Dermis blood vessel endothelial cell (primary cell): ENCODE measurements around the gene TSPAN5. TPM values are rescaled to one million over a fixed set of nuclear protein-coding genes. Genes with fewer than 3 reads are reported as not detected.
"Not testable (repeated sequence)": the region's sequence is repeated elsewhere in the genome, so short reads cannot be mapped to it uniquely, and the experiment has no call there.

Experiments
- DNase-seq: peaks from one replicate; pipeline ENCODE4 v3.0.0; 2010
- total RNA-seq: library from RNA; depleted of rRNA; stranded (reverse); fragments of >200 nt; gene quantifications from 2 replicates; pipeline ENCODE4 v1.2.3, GENCODE V29; 2014

TSPAN5 gene
- total RNA-seq, 1 donor from 2014 or later = 78.3 TPM

- DNase-seq = no peak
These were observed 113.5 kb downstream of the TSPAN5 start for GRCh38 chr4:98544818-98545414.

DNA sequence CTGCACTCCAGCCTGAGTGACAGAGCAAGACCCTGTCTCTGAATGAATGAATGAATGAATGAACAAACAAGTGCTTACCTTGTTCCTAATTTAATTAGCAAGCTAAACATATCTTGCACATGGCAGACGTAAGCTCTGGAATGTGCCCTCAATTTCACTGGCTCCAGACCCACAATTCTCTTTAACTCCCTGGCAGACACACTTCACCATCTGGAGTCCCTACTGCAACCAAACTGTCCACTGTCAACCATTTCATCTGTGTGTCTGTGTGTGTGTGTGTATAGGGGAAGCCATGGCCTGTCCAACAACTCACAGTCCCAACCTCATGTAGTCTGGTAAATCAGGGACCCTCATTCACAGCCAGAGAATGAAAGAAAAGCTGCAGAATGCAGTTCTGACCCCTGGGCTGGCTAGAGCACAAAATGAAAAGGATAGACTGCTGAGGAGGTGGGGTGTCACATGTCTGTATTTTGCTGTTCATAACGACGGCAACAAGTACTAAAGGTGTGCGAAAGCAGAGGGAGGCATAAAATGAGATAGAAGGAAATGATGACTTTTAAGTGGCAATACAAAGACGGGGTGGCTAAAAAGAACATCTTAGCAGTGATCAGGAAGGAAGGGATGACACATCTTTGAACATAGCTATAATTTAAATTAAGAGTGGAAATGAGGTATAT, 114.1 kb downstream of the TSPAN5 start:
- DNase-seq = no peak

DNA sequence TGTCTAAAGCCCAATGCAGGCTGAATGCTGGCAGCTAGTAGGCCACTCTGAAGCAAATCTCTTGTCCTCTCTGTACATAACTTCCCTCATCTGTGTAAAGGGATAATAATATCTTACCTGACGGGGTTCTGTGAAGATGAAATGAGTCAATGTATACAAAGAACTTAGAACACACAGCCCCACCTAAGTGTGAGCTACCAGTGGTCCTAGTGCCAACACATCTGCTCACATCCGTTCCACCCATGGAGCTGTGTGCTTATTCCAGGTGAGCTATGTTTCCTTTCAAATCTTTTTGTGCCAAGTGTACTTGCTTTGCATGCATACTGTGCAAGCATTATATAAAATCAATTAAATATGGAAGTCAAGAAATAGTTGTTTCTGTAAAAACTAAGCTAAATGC, 116.4 kb downstream of the TSPAN5 start:
- no peak for DNase-seq

GRCh38 chr4:98540803-98541202, 117.6 kb downstream of the TSPAN5 start:
- DNase-seq = no peak

- no peak for DNase-seq
These were observed 118.7 kb downstream of the TSPAN5 start for GRCh38 chr4:98539741-98540140.

DNA sequence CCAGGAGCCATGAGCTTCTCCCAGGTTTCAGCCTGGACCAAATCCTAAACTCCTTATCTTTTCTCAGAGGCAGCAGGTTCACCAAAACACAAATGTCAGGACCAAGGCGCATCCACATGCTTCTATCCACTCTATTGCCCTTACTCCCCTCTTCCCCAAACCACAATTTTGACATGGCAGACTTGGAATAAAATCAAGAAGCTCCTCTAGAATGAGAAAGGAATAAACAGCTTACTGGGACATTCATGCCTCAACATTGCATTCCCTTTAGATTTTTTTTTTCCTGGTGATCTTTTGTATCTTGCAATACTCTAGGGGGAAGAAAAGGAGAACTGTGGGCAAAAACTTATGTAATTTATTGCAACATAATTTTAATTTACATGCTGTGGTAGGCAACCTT, 119.1 kb downstream of the TSPAN5 start:
- DNase-seq = no peak

GRCh38 chr4:98536631-98537030, 121.8 kb downstream of the TSPAN5 start:
- no peak for DNase-seq

DNA sequence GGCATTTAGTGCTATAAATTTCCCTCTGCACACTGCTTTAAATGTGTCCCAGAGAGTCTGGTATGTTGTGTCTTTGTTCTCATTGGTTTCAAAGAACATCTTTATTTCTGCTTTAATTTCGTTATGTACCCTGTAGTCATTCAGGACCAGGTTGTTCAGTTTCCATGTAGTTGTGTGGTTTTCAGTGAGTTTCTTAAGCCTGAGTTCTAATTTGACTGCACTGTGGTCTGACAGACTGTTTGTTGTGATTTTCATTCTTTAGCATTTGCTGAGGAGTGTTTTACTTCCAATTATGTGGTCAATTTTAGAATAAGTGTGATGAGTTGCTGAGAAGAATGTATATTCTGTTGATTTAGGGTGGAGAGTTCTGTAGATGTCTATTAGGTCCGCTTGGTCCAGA, 124.3 kb downstream of the TSPAN5 start:
- DNase-seq = not testable (repeated sequence)

DNA sequence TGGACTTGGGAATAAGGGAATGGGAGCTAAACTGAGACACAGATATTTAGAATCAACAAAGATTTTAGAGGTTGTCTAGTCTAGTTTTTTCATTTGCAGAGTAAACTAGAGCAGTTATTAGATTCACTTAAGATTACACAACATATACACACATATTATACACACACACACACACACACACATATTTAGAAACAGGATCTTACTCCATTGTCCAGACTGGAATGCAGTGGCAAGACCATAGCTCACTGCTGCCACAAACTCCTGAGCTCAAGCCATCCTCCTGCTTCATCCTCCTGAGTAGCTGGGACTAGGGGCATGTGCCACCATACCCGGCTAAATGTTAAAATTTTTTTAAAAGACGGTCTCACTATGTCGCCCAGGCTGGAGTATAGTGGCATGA, 127.8 kb downstream of the TSPAN5 start:
- no peak for DNase-seq

DNA sequence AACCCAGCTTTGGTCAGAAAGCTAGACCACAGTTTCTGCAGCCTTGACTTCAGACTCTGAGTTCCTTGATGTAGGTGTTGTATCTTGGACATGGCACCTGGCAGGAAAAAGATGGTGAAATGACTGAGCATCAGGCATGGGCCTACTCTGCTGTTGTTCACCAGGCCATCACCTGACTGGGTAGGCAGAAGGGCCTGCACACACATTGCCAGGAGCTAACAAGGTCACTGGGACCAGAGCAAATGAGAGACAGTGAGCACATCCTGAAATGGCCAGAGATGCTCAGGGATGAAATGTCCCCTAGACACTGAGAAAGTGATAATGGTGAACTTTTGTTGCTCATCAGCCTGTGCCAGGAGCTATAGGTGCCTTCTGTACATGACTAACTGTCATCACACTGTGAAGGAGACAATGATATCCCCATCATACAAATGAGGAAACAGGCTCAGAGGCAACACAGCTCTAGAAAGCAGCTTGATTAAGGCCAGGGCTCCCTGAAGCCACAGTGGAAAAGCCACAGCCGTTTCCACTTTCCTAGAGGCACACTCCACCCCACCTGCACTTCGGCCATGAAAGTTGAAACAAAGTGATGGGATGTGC, 128.3 kb downstream of the TSPAN5 start:
- no peak for DNase-seq

- no peak for DNase-seq
These were observed 129.5 kb downstream of the TSPAN5 start for GRCh38 chr4:98528882-98529281.

- DNase-seq = no peak
These were observed 130.7 kb downstream of the TSPAN5 start for GRCh38 chr4:98527534-98528269.

DNA sequence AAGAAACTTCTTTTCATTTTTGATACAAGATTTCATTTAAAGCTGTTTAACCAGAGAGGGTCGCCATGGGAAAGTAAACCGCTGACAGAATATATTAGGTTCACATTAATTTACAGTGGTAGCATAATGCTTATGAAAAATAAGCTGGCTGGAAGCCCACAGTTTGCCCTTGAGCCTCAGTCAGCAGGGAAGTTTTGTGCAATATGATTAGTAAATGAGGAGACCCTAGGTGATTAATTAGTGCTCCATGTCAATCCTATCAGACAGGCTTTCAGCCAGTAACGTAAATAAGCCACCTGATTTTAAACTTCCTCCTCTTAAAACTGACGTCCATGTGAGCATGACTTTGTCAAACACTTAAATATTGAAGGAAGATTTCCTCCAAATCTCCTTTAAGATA, 134.2 kb downstream of the TSPAN5 start:
- peak; percentile 28 for DNase-seq

DNA sequence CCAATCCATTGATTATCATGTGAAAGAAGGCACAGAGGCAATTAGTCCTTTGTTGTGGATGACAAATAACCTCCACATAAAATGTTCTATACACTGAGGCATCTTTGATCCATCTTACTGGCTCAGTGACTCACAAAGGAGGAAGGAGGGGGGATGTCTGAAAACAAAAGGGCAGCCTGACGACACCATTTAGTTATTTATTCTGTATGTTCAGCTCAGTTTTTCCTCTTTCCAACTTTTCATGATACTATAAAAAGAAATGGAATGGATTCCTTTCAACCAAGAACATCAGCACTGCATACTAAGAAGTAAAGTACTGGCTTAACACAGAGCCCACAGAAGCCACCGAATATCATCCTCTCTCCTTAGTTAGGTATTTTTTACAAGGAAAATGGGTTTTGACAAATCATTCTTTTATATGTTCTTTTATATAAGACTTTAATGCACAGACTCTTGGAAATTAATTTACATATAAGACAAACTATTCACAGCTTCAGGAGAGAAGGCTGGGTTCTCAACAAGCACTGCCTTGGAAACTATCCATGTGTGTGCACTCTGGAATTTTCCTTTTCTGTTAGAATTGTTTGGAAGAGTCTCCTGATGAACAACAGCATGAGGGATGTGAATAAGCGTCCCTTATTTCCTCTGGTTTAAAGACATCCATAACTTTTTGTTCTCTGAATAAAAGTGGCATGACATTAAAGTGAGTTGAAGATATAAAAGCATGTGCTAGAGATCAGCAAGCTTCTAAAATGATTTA, 135.6 kb downstream of the TSPAN5 start:
- DNase-seq = peak; percentile 91

DNA sequence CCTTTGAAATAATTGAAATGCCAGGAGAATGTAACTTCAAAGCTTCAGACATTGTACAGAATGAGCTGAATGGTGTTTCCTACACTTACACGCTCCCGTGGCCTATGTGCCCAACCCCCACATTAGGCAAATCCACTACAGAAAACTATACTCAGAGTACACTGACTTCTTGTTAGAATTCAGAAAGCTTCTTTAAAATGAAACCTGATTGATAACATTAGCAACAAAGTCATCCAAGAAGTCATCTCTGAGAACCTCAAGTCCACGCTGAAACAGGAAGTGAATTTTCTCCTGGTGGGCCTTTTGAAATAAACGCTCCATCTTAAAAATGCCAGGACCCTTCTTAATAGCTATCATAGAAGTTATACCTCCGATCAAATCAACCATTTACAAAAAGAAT, 136.3 kb downstream of the TSPAN5 start:
- peak; percentile 40 for DNase-seq

GRCh38 chr4:98521486-98521885, 136.9 kb downstream of the TSPAN5 start:
- no peak for DNase-seq

DNA sequence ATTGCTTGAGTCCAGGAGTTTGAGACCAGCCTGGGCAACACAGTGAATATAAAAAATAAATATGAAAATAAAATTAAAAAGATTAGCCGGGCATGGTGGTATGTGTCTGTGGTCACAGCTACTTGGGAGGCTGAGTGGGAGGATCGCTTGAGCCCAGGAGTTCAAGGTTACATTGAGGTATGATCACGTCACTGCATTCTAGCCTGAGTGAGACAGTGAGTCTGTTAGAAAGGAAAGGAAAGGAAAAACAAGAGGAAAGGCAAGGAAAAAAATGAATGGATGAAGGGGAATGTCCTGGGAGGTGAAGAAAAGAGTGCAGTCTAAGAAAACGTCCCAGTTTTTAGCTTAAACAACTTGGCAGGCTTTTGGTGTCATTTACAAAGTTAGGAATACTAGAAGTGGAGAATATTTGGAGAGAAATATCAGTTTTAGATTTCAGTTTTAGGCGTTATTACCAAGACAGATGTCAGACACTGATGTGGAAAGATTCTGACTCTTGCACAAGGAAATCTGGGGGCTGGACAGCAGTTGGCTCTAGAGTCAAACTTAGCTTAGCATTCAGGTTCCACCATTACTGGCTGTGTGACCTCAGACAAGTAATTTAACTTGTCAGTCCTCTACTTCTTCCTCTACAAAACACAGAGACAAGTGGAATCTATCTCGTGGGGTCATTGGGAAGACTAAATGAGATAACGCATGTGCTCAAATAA, 139.0 kb downstream of the TSPAN5 start:
- no peak for DNase-seq

GRCh38 chr4:98518559-98519267, 139.7 kb downstream of the TSPAN5 start:
- no peak for DNase-seq

DNA sequence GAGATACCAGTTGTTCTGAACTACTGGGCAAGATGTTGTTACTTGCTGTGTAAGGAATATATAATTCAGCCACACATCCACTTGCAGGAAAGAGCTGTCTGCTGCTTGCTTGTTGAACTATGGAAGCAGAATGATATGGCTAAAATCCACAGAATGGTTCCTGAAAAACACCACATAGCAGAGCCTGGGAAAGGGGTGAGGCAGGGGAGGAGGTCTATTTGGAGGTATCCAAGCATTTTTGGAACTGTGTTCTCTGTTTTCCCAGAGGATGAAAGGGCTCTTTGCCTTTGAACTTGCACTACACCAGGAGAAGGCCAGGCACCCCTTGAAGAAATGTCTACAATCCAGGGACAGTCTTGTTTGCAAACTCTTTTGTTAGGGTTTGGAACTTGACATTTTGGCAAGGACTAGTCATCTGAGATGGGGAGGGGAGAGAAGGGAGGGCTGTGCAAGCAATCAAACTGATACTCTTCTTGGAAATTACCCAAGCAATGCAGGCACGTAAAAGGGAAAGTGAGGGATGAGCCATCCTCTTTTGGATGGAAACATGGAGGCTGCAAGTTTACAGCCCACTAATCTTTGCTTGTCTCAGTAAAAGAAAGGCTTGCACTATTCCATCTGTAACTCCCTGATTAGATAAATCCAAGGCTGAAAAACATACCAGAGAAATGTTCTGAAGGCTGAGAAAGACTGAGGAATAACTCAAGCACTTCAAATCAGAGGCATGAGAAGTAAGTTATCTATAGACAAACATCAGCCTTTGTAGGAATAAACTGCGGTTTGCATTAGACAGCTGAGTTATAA, 141.0 kb downstream of the TSPAN5 start:
- no peak for DNase-seq

DNA sequence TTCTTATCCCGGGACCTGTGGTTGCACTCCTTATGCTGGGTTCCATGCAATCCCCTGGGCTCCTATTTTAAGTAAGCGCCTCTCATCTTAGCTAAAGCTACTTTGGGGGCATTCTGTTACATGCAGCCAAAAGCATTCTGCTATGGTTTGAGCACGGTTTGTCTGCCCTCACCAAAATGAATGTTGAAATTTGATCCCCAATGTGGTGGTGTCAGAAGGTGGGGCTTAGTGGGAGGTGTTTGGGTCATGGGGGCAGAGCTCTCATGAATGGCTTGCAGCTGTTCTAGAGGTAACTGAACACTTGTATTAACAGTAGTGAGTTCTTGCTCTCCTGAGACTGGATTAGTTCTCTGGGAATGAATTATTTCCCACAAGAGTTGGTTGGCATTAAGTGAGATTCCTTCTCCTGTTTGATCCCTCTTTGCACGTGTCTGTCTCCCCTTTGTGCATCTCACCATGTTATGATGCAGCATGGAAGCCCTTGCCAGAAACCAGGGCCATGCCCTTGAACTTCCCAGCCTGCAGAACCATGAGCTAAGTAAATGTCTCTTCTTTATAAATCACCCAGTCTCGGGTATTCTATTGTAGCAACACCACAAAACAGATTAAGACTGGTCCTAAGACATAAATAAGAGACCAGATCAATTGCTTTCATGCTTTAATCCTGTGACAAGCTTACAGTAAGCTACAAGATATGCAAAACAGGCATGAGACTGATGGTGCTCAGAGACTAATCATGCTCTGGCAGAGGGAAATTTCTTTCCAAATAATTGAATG, 141.8 kb downstream of the TSPAN5 start:
- no peak for DNase-seq
